GM19351 (cell line): ENCODE data around the gene PRCC.
A peak's percentile ranks its signal among the peaks of the same experiment; 100 is the strongest.

Experiments used
- ATAC-seq: cut with Tn5 transposase; IDR thresholded peaks from one replicate; pipeline ENCODE4 v1.9.1; 2021; ENCODE audit warnings: mild to moderate bottlenecking, moderate library complexity; ENCODE audit not compliant: unreplicated experiment

Gene PRCC, protein sequence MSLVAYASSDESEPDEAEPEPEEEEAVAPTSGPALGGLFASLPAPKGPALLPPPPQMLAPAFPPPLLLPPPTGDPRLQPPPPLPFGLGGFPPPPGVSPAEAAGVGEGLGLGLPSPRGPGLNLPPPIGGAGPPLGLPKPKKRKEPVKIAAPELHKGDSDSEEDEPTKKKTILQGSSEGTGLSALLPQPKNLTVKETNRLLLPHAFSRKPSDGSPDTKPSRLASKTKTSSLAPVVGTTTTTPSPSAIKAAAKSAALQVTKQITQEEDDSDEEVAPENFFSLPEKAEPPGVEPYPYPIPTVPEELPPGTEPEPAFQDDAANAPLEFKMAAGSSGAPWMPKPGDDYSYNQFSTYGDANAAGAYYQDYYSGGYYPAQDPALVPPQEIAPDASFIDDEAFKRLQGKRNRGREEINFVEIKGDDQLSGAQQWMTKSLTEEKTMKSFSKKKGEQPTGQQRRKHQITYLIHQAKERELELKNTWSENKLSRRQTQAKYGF

DNA sequence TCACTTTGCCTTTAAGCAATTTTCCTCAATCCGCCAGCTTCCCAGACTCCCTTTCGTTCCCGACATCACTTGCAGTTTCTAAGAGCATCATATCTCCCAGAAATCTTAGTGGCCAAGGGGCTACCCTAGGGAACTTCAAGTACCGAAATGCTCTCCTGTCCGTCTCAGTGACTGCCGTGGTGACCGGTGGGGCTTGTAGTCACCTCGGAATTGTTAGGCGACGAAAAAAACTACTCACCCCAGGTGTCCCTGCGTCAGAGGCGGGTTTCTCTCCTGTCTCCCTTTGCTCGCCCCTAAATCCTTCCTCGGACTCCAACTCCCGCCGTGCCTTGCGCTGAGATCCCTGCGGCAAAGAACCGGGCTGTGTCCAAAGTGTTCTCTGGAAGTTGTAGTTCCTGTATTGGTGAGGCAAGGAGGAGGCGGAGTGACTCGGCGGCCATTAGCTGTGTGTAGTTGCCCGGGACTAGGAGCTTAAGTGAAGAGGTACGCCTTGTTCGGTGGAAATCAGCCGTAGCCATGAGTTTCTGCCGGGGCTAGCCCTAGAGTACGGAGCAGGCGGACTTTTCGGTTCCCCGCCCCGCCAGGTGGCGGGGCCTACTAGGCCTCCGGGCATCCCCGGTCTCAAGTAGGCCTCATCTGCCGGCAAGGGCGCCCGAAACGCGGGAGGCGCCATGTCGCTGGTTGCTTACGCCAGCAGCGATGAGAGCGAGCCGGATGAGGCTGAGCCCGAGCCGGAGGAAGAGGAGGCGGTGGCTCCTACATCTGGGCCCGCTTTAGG is at the start of gene PRCC:
PRCC (plus strand) TSS at position 435 of the 778 bp plus-strand sequence; CDS start at position 672, 237 bp downstream.
- peak; percentile 93 for ATAC-seq

DNA sequence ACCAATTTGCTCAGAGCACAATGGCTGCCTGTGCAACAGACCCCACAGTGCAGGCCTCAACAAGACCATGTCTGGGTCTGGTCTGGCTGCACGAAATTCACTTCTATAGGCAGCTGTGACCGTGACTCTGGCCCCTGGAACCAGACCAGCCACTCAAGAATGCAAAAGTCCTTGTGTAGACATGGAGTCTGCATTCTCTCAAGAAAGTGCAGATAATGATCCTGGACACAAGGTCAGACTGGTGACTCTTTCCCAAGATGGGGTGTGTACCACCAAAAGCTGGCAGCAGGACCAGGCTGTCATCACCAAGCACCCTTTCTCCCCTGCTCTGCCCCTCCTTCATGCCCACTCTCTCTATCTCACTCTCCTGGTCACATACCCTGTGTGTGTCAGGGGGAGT is 46.2 kb upstream of the PRCC start:
- no peak for ATAC-seq

GRCh38 chr1:156721535-156721934 is 45.8 kb upstream of the PRCC start:
- no peak for ATAC-seq

DNA sequence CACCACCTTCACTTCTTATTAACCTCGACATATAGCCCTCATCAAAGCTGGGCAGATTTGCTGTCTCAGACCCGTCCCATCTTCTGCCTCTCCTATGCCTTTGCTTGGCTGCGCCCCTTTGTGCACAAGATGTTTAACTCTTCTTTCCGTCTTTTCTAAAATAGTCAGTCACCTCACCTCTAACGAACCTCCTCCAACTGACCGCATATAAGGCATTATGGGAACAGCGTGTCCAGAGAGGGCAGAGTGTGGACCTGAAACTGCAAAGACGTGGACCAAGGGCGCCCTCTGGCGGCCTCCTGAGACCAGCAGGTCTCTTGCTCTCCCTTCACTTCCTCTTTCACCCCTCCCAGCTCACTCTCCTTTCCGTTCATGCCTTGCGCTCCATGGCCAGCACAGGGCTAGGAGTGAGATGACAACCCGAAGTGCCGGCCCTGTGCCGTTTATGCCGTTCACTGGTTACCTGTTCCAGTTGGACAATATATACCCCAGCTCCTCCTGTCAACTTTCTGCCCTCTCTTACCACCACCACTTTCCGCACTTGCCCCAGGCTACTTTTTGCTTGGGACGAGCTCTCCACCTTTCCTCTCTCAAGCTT is 41.6 kb upstream of the PRCC start:
- ATAC-seq, result peak; percentile 38

GRCh38 chr1:156726549-156727226 is 40.6 kb upstream of the PRCC start:
- ATAC-seq, result no peak

GRCh38 chr1:156727492-156727891 is 39.8 kb upstream of the PRCC start:
- no peak for ATAC-seq

- ATAC-seq, result peak; percentile 53
Measured at GRCh38 chr1:156727926-156728598, 39.3 kb upstream of the PRCC start, which contains the start of gene METTL25B. Gene METTL25B, plus strand, starts transcription at chr1:156728469. Its CDS starts 636 bp downstream, at chr1:156729105.

DNA sequence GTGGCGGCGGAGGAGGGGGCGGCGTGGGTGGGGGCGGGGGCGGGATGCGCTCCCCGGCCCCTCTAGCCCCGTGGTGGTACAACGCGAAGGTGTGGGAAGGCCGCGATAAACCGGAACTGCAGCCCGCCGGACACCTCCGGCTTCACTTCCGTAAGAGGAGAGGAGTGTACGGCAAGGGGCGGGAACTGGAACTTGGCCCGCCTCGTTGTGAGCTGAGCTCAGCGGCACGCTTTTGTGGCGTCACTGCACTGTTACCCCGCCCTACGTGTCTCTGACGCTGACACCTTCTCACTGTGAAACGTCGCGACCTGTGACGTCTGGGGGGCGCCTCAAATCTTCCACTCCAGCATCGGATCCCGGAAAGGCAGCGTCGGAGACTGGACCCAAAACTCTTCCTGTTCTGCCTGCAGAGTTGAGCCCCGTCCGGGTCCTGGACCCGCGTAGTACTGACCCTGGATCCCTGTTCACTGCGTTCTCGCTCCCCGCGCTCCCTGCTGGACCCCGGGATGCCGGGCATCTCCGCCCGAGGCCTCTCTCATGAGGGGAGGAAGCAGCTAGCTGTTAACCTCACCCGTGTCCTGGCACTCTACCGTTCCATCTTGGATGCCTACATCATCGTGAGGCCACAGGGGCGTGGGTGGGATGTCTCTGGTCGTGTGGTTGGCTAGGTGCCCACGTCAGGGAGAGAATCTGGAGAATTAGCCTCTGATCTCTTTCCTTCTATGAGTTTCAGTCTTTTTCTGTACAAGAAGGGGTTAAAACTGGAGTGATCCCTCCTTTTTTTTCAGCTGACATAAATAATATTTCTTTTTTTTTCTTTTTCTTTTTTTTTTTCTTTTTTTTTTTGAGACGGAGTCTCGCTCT is 38.5 kb upstream of the PRCC start, which contains the start of gene ISG20L2:
ISG20L2 (minus strand) TSS at position 168 of the 864 bp plus-strand sequence. CDS start 1,114 bp downstream, outside the sequence.
- ATAC-seq, result peak; percentile 86

DNA sequence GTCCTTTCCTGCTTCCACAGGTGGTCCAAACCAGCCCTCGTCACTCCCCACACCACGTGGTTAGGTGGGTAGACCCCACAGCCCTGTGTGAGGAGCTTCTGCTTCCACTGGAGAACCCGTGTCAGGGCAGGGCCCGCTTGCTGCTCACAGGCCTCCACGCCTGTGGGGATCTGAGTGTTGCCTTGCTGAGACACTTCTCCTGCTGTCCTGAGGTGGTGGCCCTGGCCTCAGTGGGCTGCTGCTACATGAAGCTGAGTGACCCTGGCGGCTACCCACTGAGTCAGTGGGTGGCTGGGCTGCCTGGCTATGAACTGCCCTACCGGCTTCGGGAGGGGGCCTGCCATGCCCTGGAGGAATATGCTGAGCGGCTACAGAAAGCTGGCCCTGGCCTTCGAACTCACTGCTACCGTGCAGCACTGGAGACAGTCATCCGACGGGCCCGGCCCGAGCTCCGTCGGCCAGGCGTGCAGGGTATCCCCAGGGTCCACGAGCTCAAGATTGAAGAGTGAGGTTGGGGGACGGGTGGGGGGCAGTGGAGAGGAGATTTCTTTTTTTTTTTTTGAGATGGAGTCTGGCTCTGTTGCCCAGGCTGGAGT is 33.2 kb upstream of the PRCC start:
- no peak for ATAC-seq

DNA sequence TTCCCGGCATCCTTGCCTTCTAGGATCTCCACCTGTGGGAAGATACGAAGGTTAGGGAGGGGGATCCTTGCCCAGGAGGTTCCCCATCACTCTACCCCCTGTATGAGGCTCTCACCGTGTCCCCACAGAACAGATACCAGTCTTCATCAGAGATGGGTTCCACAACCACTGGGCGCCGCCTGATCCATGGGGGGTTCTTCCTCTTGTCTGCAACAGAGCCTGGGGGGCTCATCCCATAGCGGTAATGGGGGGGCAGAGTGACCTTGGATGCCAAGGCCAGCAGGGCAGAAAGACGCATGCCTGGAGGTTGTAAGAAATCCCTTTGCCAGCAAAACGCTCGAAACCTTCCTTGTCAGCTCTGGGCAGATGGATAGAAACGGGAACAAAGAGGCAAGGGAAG is 28.9 kb upstream of the PRCC start:
- ATAC-seq, result no peak

GRCh38 chr1:156738916-156739315 is 28.4 kb upstream of the PRCC start:
- ATAC-seq, result no peak

DNA sequence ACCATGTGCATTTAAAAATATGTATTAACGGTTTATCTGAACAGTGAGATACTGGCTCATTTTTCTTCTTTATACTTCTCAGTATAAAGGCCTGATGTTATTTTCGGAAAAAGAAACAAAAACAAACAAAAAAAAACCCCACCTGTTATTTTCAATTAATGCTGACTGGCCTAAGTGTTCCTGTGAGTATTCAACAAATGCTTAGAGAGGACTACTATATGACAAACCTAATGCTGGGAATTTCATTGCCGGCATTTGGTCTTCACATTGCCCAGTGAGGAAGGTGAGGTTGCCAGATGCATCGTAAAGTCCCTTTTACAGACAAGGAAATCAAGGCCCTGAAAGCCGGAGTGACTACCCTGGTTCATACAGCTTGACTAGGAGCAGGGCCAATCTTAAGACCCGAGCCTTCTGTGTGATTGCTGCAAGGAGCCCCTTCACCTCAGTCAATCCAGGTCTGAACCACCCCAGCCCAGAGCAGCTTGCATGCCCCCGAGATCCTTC is 27.0 kb upstream of the PRCC start:
- no peak for ATAC-seq

GRCh38 chr1:156740741-156741480 is 26.4 kb upstream of the PRCC start, which contains the start of gene MRPL24:
Gene MRPL24, minus strand, starts transcription at chr1:156741088. Its CDS starts 2,384 bp downstream, at chr1:156738704.
- ATAC-seq, result peak; percentile 83

- ATAC-seq, result no peak
Measured at GRCh38 chr1:156741481-156741983, 25.8 kb upstream of the PRCC start.

- no peak for ATAC-seq
Measured at GRCh38 chr1:156742017-156742416, 25.3 kb upstream of the PRCC start.

- ATAC-seq, result no peak
Measured at GRCh38 chr1:156742801-156743200, 24.5 kb upstream of the PRCC start.
